AG08396 (cell line): Measurements from ENCODE around the gene CBX7.

ENCODE experiments used
- DNase-seq: peaks from one replicate; pipeline ENCODE4 v3.0.0; 2012; ENCODE audit warnings: low spot score, mixed read lengths

CBX7 gene

DNA sequence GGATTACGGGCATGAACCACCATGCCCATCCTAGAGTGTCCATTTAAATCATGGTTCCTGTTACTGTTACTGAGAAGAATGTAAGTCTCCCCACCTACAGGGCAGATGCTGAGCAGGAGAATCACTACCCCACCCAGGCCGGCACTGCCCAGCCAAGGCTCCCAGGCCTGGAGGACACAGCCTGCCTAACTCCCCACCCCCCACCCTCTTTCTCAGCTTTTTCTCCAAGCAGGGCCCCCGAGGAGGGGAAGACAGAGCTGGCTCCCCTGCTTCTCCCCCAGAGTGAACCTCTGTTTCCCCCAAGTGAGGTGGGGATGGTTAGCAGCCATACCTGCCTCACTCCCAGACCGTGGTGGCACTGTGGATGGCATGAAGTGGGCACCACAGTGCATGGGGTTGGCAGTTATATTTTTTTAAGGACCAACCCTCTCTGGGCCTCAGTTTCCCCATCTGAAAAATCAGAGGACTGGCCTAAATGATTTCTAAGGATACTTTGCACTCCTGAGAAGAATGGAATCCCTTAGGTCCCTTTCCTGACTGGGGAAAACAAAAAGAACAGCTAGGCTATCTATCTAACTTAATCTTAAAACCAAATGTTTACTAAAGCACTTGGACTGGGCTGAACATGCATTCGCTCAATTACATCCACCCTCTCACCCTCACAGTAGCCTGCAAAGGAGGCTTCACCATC, 5.0 kb downstream of the CBX7 start:
- no peak for DNase-seq

- no peak for DNase-seq
Measured at GRCh38 chr22:39146256-39147101, 6.0 kb downstream of the CBX7 start.

DNA sequence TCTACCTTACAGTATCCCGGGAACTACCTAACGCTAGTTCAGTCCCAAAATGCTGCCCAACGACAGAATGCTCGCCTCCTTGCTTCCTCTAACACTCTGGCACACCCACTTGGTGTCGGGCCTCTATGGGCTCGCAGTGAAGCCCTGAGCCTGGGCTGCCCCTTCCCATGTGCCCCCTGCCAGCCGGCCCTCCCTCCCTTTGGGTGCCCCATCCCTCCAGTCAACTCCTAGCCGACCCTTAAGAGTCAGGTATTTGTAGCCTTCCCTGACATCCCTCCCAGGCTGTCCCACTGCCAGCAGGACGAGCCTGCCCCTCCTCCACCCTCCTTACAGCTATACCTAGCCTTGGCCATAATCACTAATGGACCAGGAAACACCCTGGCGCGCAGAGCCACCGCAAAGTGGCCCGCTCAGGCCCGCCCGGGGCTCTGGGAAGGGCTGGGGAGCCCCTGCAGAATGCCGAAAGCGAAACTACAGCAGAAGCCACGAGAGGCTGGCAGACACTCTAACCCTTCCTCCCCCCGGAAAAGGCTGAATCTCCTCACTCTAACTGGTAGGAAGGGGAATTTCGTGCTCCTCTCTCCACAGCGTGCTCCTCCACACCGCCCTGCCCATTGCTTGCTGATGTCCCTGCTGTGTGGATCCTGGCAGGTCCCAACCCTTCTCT, 8.2 kb downstream of the CBX7 start:
- peak; percentile 79 for DNase-seq

- DNase-seq: no peak
Measured at GRCh38 chr22:39142088-39142680, 10.3 kb downstream of the CBX7 start.

DNA sequence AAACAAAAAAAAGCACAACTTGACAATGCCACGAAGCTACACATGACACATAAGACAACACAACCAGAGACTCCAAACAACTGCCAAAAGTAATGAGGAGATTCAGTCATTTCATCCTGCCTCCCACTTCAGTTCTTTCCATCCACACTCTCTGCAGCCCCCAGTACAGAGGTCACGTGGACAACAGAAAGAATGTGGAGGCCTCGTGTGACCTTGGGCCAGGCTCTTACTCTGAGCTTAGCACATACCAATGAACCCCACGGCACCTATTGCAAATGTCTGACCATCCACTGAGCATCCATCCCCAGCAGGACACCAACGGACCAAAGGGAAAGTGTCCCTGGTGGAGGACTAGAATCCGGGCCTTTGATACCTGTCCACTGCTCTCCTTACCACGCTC, 12.5 kb downstream of the CBX7 start:
- DNase-seq: no peak

DNA sequence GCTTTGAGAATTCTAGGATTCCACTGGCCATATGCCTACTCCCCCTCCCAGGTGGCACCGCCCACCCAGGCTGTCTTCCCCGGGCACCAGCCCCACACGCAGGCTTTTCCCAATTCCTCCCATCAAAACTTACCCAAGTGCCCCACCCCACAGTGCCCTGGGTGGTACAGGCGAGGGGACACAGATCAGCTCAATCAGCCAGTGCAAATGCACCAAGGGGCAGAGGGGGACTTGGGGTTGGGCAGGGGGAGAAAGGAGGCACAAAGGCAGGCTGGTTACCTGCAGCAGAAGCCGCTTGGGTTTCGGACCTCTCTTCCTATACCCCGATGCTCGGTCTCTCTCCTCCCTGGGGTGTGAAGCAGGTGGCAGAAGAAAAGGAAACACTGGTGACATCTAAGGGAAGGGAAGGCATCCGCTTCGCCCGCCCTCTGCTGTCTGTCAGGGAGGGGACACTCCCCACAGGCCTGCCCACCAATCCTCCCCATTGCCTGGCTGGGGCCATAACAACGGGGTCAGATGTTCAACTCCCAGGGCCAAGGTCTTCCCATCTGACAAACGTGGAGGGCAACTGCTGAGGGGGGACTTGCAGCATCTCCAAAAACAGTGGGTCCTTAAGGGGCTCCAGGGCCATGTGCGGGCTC, 14.0 kb downstream of the CBX7 start:
- DNase-seq: no peak

DNA sequence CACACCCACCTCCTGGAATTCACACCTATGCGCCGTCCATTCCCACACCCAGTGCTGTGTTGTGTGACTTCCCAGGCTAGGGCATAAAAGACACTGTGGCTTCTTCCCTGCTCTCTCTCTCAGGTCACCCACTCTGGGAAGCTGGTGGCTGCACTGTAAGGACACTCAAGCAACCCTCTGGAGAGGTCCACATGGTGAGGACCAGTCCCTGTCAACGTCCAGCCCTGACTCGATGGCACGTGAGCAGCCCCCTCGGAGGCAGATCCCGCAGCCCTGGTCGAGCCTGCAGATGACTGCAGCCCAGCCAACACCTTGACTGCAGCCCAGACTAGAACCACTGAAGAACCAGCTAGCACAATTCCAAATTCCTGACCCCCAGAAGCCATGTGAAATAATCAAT, 16.2 kb downstream of the CBX7 start:
- no peak for DNase-seq

DNA sequence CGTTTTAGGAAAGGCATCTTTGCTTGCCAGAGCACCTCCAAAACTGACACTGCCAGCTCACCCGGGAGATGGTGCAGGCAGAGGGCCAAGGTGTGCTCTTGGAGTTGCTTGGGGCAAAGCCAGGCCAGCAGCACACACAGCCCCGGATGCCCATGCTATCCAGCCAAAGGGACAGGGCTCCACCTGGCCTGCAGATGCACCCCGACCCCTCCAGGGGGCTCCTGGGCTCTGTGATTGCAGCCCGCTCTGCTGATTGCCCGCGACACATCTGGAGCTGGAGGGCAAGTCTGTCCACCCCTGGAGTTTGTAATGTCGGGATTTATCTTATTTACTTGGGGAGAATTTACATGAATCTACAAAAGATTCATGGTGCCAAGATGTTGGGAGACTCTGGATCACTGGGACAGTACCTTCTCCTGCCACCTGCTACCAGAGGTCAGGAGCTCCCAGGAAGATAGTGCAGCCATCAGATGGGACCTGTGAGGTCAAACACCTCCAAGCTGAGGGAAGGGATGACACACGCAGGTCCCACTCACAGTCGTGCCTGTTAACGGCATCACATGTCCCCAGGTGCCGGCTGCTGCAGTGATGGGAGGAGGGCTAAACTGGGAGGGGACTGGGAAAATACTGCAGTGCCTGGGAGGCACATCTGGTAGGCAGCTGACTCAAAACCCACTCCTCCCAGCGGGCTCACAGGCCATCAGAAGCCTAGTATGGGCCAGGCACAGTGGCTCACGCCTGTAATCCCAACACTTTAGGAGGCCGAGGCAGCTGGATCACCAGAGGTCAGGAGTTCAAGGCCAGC, 17.2 kb downstream of the CBX7 start:
- peak; percentile 68 for DNase-seq

- no peak for DNase-seq
Measured at GRCh38 chr22:39134366-39135091, 18.0 kb downstream of the CBX7 start.

DNA sequence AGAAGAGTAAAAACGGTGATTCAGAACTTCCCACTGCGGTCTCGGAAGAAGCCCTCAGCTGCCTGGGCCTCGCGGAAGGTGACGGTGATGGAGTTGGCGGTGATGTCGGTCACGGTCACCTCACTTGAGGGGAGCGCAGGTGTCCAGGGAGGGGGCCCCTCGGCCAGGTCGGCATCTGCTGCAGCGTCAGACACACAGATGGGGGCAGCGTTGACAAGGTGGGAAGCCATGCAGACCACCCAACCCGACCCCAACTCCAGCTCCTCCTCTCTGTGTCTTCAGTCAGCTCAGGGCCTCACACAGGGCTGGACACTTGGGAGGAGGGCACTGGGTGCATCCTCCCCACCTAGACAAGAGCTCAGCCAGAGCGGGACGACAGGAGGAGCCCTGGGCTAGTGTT, 18.6 kb downstream of the CBX7 start:
- DNase-seq: no peak

- DNase-seq: no peak
Measured at GRCh38 chr22:39132871-39133524, 19.5 kb downstream of the CBX7 start.

- DNase-seq: no peak
Measured at GRCh38 chr22:39132281-39132680, 20.2 kb downstream of the CBX7 start.

GRCh38 chr22:39130892-39131855, 21.3 kb downstream of the CBX7 start:
- no peak for DNase-seq

GRCh38 chr22:39130152-39130704, 22.3 kb downstream of the CBX7 start:
- DNase-seq: no peak

DNA sequence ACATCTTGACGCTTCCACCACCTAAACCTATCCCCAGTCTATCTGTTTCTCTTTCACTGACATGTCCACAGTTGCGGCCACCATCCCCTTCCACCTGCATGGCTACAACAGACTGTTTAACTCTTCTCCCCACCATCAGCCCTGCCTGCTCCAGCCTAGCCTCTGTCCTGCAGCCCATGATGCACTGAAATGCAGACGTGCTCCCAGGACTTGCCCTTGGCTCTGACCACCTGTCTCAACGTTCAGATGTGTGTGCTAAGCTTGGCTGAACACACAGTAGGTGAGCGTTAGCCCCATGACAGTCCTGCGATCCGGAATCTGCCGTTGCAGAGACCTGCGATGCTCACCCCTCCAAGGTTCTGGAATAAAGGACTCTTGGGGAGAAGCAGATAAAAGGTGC, 22.7 kb downstream of the CBX7 start:
- no peak for DNase-seq

DNA sequence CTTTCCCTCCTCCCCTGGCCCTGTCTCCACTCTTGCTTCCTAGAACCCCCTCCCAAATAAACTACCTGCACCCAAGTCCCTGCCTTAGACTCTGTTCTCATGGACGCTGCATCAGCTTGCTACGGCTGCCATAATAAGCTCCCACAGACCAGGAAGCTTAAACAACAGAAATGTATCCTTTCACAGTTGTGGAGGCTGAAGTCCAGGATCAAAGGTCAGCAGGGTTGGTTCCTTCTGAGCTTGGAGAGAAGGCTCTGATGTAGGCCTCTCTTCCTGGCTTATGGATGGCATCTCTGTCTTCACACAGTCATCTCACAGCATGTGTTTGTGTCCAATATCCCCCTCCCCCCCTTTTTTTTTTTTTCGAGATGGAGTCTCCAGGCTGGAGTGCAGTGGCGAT, 23.4 kb downstream of the CBX7 start:
- DNase-seq: no peak

- no peak for DNase-seq
Measured at GRCh38 chr22:39128508-39128907, 24.0 kb downstream of the CBX7 start.

- DNase-seq: no peak
Measured at GRCh38 chr22:39125622-39126021, 26.9 kb downstream of the CBX7 start.
